OCI-LY1 (cell line): ENCODE measurements around the gene KHDC4.

Experiments
- EZH2 ChIP-seq: fragments of 200-600 bp; sonication (generic), shearing (Covaris generic); IDR thresholded peaks from 2 replicates; pipeline ENCODE4 v1.8.0; 2017; ENCODE audit warnings: borderline replicate concordance, mixed run types, mild to moderate bottlenecking, antibody characterized with exemption, low read length, moderate library complexity, mixed read lengths
- TF ChIP-seq, protein P1 (sequence below): fragments of 200-600 bp; sonication (generic), shearing (Covaris generic); IDR thresholded peaks from 2 replicates; pipeline ENCODE4 v1.5.1; 2017; ENCODE audit warnings: mild to moderate bottlenecking, antibody characterized with exemption, low read length, moderate library complexity, mixed read lengths

DNA sequence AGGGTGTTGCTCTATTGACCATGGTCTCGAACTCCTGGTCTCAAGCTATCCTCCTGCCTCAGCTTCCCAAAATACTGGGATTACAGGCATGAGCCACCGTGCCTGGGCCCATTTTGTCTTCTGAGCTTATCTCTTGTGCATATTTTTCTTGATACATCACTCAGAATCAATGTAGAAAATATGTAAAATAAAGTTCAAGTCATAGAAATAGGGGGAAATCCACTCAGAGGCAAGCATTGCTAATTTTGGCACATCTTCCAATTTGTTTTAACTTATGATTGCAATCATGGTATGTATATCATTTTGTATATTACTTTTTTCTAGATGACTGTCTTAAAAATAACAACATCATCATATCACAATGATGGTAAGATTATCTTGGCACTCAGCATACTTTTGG is 44.6 kb downstream of the KHDC4 start:
- no peak for TF ChIP-seq EZH2
- TF ChIP-seq, protein P1, sequence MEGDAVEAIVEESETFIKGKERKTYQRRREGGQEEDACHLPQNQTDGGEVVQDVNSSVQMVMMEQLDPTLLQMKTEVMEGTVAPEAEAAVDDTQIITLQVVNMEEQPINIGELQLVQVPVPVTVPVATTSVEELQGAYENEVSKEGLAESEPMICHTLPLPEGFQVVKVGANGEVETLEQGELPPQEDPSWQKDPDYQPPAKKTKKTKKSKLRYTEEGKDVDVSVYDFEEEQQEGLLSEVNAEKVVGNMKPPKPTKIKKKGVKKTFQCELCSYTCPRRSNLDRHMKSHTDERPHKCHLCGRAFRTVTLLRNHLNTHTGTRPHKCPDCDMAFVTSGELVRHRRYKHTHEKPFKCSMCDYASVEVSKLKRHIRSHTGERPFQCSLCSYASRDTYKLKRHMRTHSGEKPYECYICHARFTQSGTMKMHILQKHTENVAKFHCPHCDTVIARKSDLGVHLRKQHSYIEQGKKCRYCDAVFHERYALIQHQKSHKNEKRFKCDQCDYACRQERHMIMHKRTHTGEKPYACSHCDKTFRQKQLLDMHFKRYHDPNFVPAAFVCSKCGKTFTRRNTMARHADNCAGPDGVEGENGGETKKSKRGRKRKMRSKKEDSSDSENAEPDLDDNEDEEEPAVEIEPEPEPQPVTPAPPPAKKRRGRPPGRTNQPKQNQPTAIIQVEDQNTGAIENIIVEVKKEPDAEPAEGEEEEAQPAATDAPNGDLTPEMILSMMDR = no peak
